ENCODE measurements around the gene CTAGE4.
"Not testable (repeated sequence)": the region's sequence is repeated elsewhere in the genome, so short reads cannot be mapped to it uniquely, and the experiment has no call there.

CTAGE4 gene

GRCh38 chr7:144217200-144217599 lies 33.9 kb downstream of the CTAGE4 start:
- DNase-seq: not testable (repeated sequence)

DNA sequence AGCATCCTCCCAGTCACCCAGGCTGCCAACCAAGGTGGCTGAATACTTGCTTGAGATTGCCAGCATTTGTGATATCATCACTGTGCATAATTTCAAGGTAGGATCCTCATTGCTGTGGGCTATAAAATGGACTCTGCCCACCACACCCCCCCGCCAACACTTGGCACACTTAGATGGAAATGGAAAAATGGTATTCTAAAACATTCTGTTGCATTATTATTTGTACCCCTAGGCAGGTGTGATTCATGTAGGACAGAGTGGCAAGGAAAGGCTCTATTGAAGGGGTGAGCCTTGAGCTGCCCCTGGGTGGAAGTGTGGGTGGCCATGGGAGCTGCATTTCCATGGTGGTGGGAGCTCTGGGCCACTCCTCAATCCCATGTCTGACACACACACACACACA lies 35.3 kb downstream of the CTAGE4 start:
- not testable (repeated sequence) for DNase-seq

DNA sequence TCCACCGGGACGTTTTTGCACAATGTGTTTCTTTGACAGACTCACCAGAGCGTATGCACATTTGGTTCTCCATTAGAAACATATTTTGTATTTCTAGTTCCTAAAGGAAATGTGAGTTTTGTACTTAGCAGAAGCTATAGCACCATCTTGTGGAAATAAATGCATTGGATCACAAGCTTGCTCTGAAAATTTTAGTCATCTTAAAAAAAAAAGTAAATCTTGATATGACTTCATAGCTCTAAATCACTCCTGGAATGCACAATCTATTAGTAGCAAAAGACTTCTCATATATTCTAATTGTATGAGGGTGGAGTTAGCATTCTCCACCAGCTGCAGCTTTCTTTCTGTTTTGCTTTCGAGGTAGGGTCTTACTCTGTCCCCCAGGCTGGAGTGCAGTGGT lies 35.9 kb downstream of the CTAGE4 start:
- DNase-seq: not testable (repeated sequence)

DNA sequence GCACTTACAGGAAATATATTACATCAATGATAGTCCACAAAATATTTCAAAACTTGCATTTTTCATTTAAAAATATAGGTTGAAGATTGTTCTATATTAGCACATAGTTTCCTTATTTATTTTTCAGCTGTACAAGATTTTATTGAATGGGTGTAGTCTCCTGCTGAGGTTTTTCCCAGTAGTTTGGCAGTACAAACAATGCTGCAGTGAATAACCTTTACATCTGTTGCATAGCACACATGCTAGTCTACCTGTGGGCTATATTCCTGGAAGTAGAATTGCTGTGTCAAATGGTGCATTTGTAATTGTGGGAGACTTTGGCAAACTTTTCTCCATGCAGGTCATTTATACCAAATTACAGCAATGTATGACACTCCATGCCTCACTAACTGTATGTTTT lies 37.3 kb downstream of the CTAGE4 start:
- not testable (repeated sequence) for DNase-seq

DNA sequence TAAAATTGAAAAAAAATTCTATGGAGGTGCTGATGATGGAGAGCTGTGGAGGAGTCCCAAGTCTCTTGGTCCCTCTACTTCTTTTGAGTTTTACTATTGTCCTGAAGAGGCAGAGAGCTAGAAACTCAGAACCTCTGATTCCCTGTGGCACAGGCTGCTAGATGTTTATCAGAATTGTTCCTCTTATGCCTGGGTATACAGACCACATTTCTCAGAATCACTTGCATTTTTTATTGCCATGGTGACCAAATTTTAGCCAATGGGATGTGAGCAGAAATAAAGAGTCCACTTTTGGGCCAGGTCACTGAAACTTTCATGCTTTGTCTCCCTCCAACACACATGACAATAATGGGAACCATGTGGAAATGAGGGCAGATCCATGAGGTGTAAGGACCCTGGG lies 40.4 kb downstream of the CTAGE4 start:
- DNase-seq: not testable (repeated sequence)

- DNase-seq: not testable (repeated sequence)
Observed at GRCh38 chr7:144226866-144227265, 43.6 kb downstream of the CTAGE4 start.

- peak; percentile 8 for DNase-seq
Observed at GRCh38 chr7:144228810-144229209, 45.5 kb downstream of the CTAGE4 start.

- not testable (repeated sequence) for DNase-seq
Observed at GRCh38 chr7:144231027-144231426, 47.8 kb downstream of the CTAGE4 start.

- DNase-seq: not testable (repeated sequence)
Observed at GRCh38 chr7:144233039-144233438, 49.8 kb downstream of the CTAGE4 start.
